Measurements from ENCODE around the gene ANP32E. TPM values are rescaled to one million over a fixed set of nuclear protein-coding genes. Genes with fewer than 3 reads are reported as not detected.
A peak's percentile ranks its signal among the peaks of the same experiment; 100 is the strongest.

The ANP32E gene
- total RNA-seq, 2 donors from 2014 or later: 59.2 to 78.1 TPM

GRCh38 chr1:150213170-150214098 lies 22.5 kb downstream of the ANP32E start:
- H3K36me3 Mint-ChIP-seq (ENCODE audit: low read depth): peaks cover 3% of the 10 kb centered on the region
- Histone ChIP-seq H3K27me3 (ENCODE audit: control insufficient read depth, insufficient read depth, low read length, poor library complexity, severe bottlenecking) (no peaks in the 10 kb centered on the region), H3K9ac (ENCODE audit: extremely low read depth, low read length, poor library complexity, severe bottlenecking) (peak overlapping the region; percentile 68), H3K9me3 (ENCODE audit: control insufficient read depth, low read length) (peaks cover 4% of the 10 kb centered on the region), H3K4me3 (ENCODE audit: low read length) (peak overlapping the region; percentile 82), H3K4me1 (ENCODE audit: control insufficient read depth, insufficient read depth, low read length) (no peaks in the 10 kb centered on the region), H3K27ac (ENCODE audit: low read depth, low read length) (peak overlapping the region; percentile 40), H3K36me3 (ENCODE audit: control insufficient read depth, insufficient read depth, low read length) (no peaks in the 10 kb centered on the region)
- H3K27ac Mint-ChIP-seq: peak overlapping the region; percentile 96
- no peaks in the 10 kb centered on the region for H3K27me3 Mint-ChIP-seq (ENCODE audit: insufficient read depth)
- H3K4me3 Mint-ChIP-seq: peak overlapping the region; percentile 61
- TF ChIP-seq CTCF (conservative IDR thresholded peaks at IDR 0.05): peak; percentile 67
- H3K9me3 Mint-ChIP-seq: no peaks in the 10 kb centered on the region
- DNase-seq: peak; percentile 98
- 20 to 29% methylated on average over 28 to 38 of the region's 38 CpGs for WGBS, 2 experiments (ENCODE audit: insufficient coverage in 1 of 2, insufficient read length in 1 of 2)
- peaks cover 6% of the 10 kb centered on the region for H3K4me1 Mint-ChIP-seq

- H3K4me3 Mint-ChIP-seq: no peak overlapping the region
- TF ChIP-seq CTCF (conservative IDR thresholded peaks at IDR 0.05): no peak
- 95 to 100% methylated on average over 8 to 9 of the region's 9 CpGs for WGBS, 2 experiments (ENCODE audit: insufficient coverage in 1 of 2, insufficient read length in 1 of 2)
- H3K27ac ChIP-seq (ENCODE audit: low read depth, low read length): no peak overlapping the region
- no peaks in the 10 kb centered on the region for H3K9me3 Mint-ChIP-seq
- H3K4me3 ChIP-seq (ENCODE audit: low read length): no peak overlapping the region
- no peak overlapping the region for H3K9ac ChIP-seq (ENCODE audit: extremely low read depth, low read length, poor library complexity, severe bottlenecking)
- H3K27ac Mint-ChIP-seq: no peak overlapping the region
- no peaks in the 10 kb centered on the region for H3K27me3 ChIP-seq (ENCODE audit: control insufficient read depth, insufficient read depth, low read length, poor library complexity, severe bottlenecking)
- DNase-seq: no peak
- H3K27me3 Mint-ChIP-seq (ENCODE audit: insufficient read depth): no peaks in the 10 kb centered on the region
- H3K9me3 ChIP-seq (ENCODE audit: control insufficient read depth, low read length): peaks cover 4% of the 10 kb centered on the region
- peaks cover 14% of the 10 kb centered on the region for H3K4me1 Mint-ChIP-seq
- H3K36me3 ChIP-seq (ENCODE audit: control insufficient read depth, insufficient read depth, low read length): no peaks in the 10 kb centered on the region
- no peaks in the 10 kb centered on the region for H3K36me3 Mint-ChIP-seq (ENCODE audit: low read depth)
- H3K4me1 ChIP-seq (ENCODE audit: control insufficient read depth, insufficient read depth, low read length): no peaks in the 10 kb centered on the region
Measured at GRCh38 chr1:150212070-150212469, 23.8 kb downstream of the ANP32E start.

- no peaks in the 10 kb centered on the region for H3K27me3 Mint-ChIP-seq (ENCODE audit: insufficient read depth)
- Histone ChIP-seq H3K4me3 (ENCODE audit: low read length) (no peak overlapping the region), H3K27me3 (ENCODE audit: control insufficient read depth, insufficient read depth, low read length, poor library complexity, severe bottlenecking) (no peaks in the 10 kb centered on the region), H3K4me1 (ENCODE audit: control insufficient read depth, insufficient read depth, low read length) (no peaks in the 10 kb centered on the region), H3K27ac (ENCODE audit: low read depth, low read length) (no peak overlapping the region), H3K9ac (ENCODE audit: extremely low read depth, low read length, poor library complexity, severe bottlenecking) (no peak overlapping the region), H3K9me3 (ENCODE audit: control insufficient read depth, low read length) (peaks cover 4% of the 10 kb centered on the region), H3K36me3 (ENCODE audit: control insufficient read depth, insufficient read depth, low read length) (no peaks in the 10 kb centered on the region)
- peaks cover 15% of the 10 kb centered on the region for H3K4me1 Mint-ChIP-seq
- no peak for DNase-seq
- 83% methylated on average over 2 of the region's 4 CpGs; no CpG with 5 or more reads in 1 of the 2 experiments for WGBS, 2 experiments (ENCODE audit: insufficient coverage in 1 of 2, insufficient read length in 1 of 2)
- no peak overlapping the region for H3K27ac Mint-ChIP-seq
- no peaks in the 10 kb centered on the region for H3K36me3 Mint-ChIP-seq (ENCODE audit: low read depth)
- H3K4me3 Mint-ChIP-seq: no peak overlapping the region
- no peak for TF ChIP-seq CTCF (conservative IDR thresholded peaks at IDR 0.05)
- peaks cover 2% of the 10 kb centered on the region for H3K9me3 Mint-ChIP-seq
Measured at GRCh38 chr1:150210706-150211105, 25.2 kb downstream of the ANP32E start.
